ENCODE measurements around the gene MED13L. TPM values are rescaled to one million over a fixed set of nuclear protein-coding genes. Genes with fewer than 3 reads are reported as not detected.

Gene MED13L
- total and polyA plus RNA-seq, 2 of the 4 experiments (the other 2 are of a cell fraction) = 17.9 to 49.1 TPM

- no peak overlapping the region for H2AFZ ChIP-seq (replicated peaks; ENCODE audit: low read length, poor library complexity)
- no peak overlapping the region for H2BK20ac ChIP-seq (ENCODE audit: low read depth, low read length)
- 0 out of 2 replicates have a peak overlapping the region, but pooled peaks have one; percentile 33 for H3K4ac ChIP-seq (ENCODE audit: low read depth, low read length)
- dilution Hi-C loops (cut with HindIII; ENCODE audit: low sequenced_read_pairs, unreplicated experiment) = no loop called here
- H4K91ac ChIP-seq (ENCODE audit: insufficient read depth, low read depth, low read length) = peak overlapping the region; percentile 1; the same call in 1 of the 2 replicates
- no CpG with 5 or more reads among the region's 4 CpGs for WGBS, 2 experiments (ENCODE audit: extremely low coverage in 2 of 2, insufficient read length in 1 of 2)
- H2AK5ac ChIP-seq (ENCODE audit: low read depth, low read length) = peak overlapping the region; percentile 80; the same call in 1 of the 2 replicates
- peaks cover 26 to 72% of the 10 kb centered on the region in 2 experiments for H3K79me1 ChIP-seq (ENCODE audit: low read depth in 1 of 2, low read length in 2 of 2)
- H4K20me1 ChIP-seq (ENCODE audit: insufficient read depth, low read length) = peaks cover 80% of the 10 kb centered on the region
- intact Hi-C loops (cut with micrococcal nuclease) = loop anchor here (5.0 to 10.0 kb wide), 4 partner anchors 96 to 456 kb away; partner anchors contain the start of gene MED13L
- no peak overlapping the region for H3K9ac ChIP-seq (ENCODE audit: low read depth, low read length)
- peaks cover 12% of the 10 kb centered on the region for H3K4me1 ChIP-seq (ENCODE audit: control insufficient read depth, insufficient read depth, low read length)
- H3K4me3 ChIP-seq (ENCODE audit: insufficient read depth, low read depth, low read length) = no peak overlapping the region
- H3K27me3 ChIP-seq (ENCODE audit: control insufficient read depth, insufficient read depth, low read length) = no peaks in the 10 kb centered on the region
- ATAC-seq (ENCODE audit: low read depth) (no peak), DNase-seq (no peak)
- TF ChIP-seq NFE2L2 (IDR thresholded peaks at IDR 0.05; ENCODE audit: low read depth, low read length) (no peak), CTCF (conservative IDR thresholded peaks at IDR 0.05; ENCODE audit: low read depth, low read length) (peak; percentile 31; the same call in 1 of the 2 replicates), ELK1 (IDR thresholded peaks at IDR 0.05; ENCODE audit: borderline replicate concordance, low read depth, low read length) (no peak), SMC3 (IDR thresholded peaks at IDR 0.05; ENCODE audit: low read depth, low read length) (peak; percentile 23; the same call in 1 of the 2 replicates), USF2 (IDR thresholded peaks at IDR 0.05; ENCODE audit: low read depth, low read length) (no peak), CEBPB (IDR thresholded peaks at IDR 0.05; ENCODE audit: low read depth, low read length) (no peak), RAD21 (IDR thresholded peaks at IDR 0.05; ENCODE audit: low read length) (peak; percentile 41), RCOR1 (IDR thresholded peaks at IDR 0.05; ENCODE audit: insufficient replicate concordance, low read length) (no peak), POLR2A (IDR thresholded peaks at IDR 0.05; ENCODE audit: low read depth, low read length) (no peak)
- no peak overlapping the region for H3K18ac ChIP-seq (ENCODE audit: low read depth, low read length)
- no peak overlapping the region for H4K5ac ChIP-seq (ENCODE audit: low read depth, low read length)
- ChIA-PET POLR2A (ENCODE audit: unreplicated experiment) (no interaction called here), CTCF (interaction anchor here (0.8 to 1.6 kb wide), 3 partner anchors 64 to 135 kb away, joined by 3 to 5 read pairs (median 3); no protein-coding TSS in a partner anchor)
- no peak overlapping the region for H2BK5ac ChIP-seq (ENCODE audit: low read depth, low read length, poor library complexity, severe bottlenecking)
- H2BK120ac ChIP-seq (ENCODE audit: low read depth, low read length) = 0 out of 2 replicates have a peak overlapping the region, but pooled peaks have one; percentile 12
- no peaks in the 10 kb centered on the region for H3K9me3 ChIP-seq (ENCODE audit: control insufficient read depth, insufficient read depth, low read length)
- peaks cover 15% of the 10 kb centered on the region for H3K9me1 ChIP-seq (ENCODE audit: insufficient read depth, low read length)
- in situ Hi-C loops (cut with MboI; ENCODE audit: low sequenced_read_pairs) = no loop called here
- peak overlapping the region; percentile 60; the same call in 1 of the 2 replicates for H3K14ac ChIP-seq (replicated peaks; ENCODE audit: low read depth, low read length)
- H3K27ac ChIP-seq (ENCODE audit: insufficient read depth, low read length) = no peak overlapping the region
- 0 out of 3 replicates have a peak overlapping the region, but pooled peaks have one; percentile 32 for H2BK15ac ChIP-seq (ENCODE audit: low read depth, low read length)
- BruUV-seq (replicated peaks) = no TSS peak
- peak overlapping the region; percentile 51; the same call in 1 of the 2 replicates for H3K23ac ChIP-seq (ENCODE audit: low read depth, low read length)
- H3K36me3 ChIP-seq (ENCODE audit: control insufficient read depth, insufficient read depth, low read length) = no peaks in the 10 kb centered on the region
- H4K8ac ChIP-seq (ENCODE audit: low read depth in 2 of 2, low read length in 2 of 2) = no peak overlapping the region; a peak in 1 of 4 replicates
- no peak overlapping the region for H3K4me2 ChIP-seq (ENCODE audit: low read depth, low read length)
- H2AK9ac ChIP-seq (replicated peaks; ENCODE audit: low read depth, low read length, poor library complexity) = no peak overlapping the region
- no peak overlapping the region for H3K56ac ChIP-seq (ENCODE audit: extremely low read depth, insufficient read depth, low read length)
Measured at GRCh38 chr12:116141110-116141832, 136.2 kb downstream of the MED13L start.
